ENCODE results near the gene NECTIN1. TPM values are rescaled to one million over a fixed set of nuclear protein-coding genes. Genes with fewer than 3 reads are reported as not detected.

Gene NECTIN1
- total RNA-seq, 1 experiment from 2014 or later = 19.9 TPM

DNA sequence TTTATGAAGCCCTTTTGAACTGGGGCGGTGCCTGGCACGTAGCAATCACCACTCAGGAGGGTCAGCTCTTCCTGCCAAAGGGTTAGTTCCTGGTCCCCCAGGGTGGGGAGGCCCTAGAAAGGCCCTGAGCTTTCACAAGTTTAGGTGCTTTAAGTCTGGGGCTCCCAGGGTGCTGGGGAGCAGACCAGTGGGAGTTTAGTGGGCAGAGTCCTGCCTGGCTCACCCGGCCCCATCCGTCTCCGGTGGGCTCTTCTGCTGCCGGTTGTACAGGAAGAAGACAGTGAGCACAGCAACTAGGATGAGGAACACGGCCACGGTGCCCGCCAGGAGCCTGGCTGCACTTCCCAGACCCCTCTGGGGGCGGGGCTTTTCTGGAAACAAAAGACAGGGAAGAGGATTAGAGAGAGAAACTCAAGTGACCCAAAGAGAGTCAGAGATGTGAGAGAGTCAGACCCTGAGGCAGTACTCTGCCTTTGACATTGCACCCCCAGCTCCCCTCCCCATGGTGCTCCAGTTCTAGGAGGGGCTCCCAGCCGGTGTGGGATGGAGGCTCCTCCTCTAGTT is 89.3 kb downstream of the NECTIN1 start:
- H3K4me3 ChIP-seq (ENCODE audit: low read length) = no peak overlapping the region
- H3K4me2 ChIP-seq (ENCODE audit: low read length) = no peak overlapping the region
- BruUV-seq (replicated peaks) = no TSS peak
- no peaks in the 10 kb centered on the region for H4K20me1 ChIP-seq (ENCODE audit: low read length)
- DNase-seq (no peak), ATAC-seq (no peak)
- H3K27ac ChIP-seq (ENCODE audit: low read length) = no peak overlapping the region
- no peaks in the 10 kb centered on the region for H3K27me3 ChIP-seq (ENCODE audit: low read length)
- H3K79me2 ChIP-seq (ENCODE audit: low read length) = no peaks in the 10 kb centered on the region
- H3K4me1 ChIP-seq (ENCODE audit: insufficient read depth, low read length) = no peaks in the 10 kb centered on the region
- no peaks in the 10 kb centered on the region for H3F3A ChIP-seq (ENCODE audit: low read length, unreplicated experiment)
- no peaks in the 10 kb centered on the region for H3K9me3 ChIP-seq (ENCODE audit: low read length)
- TF ChIP-seq, protein P1, sequence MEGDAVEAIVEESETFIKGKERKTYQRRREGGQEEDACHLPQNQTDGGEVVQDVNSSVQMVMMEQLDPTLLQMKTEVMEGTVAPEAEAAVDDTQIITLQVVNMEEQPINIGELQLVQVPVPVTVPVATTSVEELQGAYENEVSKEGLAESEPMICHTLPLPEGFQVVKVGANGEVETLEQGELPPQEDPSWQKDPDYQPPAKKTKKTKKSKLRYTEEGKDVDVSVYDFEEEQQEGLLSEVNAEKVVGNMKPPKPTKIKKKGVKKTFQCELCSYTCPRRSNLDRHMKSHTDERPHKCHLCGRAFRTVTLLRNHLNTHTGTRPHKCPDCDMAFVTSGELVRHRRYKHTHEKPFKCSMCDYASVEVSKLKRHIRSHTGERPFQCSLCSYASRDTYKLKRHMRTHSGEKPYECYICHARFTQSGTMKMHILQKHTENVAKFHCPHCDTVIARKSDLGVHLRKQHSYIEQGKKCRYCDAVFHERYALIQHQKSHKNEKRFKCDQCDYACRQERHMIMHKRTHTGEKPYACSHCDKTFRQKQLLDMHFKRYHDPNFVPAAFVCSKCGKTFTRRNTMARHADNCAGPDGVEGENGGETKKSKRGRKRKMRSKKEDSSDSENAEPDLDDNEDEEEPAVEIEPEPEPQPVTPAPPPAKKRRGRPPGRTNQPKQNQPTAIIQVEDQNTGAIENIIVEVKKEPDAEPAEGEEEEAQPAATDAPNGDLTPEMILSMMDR (conservative IDR thresholded peaks at IDR 0.05; ENCODE audit: low read depth, low read length) = no peak
- no peak for TF ChIP-seq EZH2 (IDR thresholded peaks at IDR 0.05; ENCODE audit: low read length, unreplicated experiment)
- H3K9ac ChIP-seq (ENCODE audit: low read length) = no peak overlapping the region
- POLR2A ChIA-PET (ENCODE audit: unreplicated experiment) = no interaction called here
- no peaks in the 10 kb centered on the region for H3K36me3 ChIP-seq (ENCODE audit: low read depth, low read length)
- no peaks in the 10 kb centered on the region for H3K9me2 ChIP-seq (replicated peaks; ENCODE audit: low read length)
- intact Hi-C loops (cut with micrococcal nuclease) = no loop called here
- no peak overlapping the region for H2AFZ ChIP-seq (ENCODE audit: low read length)
- CTCF ChIA-PET = no interaction called here

DNA sequence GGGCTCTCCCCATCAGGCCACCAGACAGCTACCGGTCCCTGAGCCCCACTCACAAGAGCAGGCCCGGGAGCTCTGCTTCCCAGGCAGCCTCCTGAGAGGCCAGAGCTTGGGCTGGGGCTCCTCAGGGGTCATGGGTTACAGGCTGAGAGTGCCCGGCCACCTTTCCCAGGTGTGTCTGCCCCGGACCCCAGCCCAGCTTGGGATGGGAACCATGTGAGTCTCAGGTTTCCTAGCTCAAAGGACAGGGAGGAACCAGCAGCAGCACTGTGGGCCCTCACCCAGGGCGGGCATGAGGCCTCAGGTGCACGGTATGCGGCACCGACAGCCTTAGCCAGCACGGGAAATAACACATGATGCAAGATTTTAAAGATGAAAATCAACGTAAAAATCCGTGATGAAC is 90.1 kb downstream of the NECTIN1 start:
- Histone ChIP-seq H3K4me1 (ENCODE audit: insufficient read depth, low read length) (no peaks in the 10 kb centered on the region), H3K9me3 (ENCODE audit: low read length) (no peaks in the 10 kb centered on the region), H3K27me3 (ENCODE audit: low read length) (no peaks in the 10 kb centered on the region), H3K79me2 (ENCODE audit: low read length) (no peaks in the 10 kb centered on the region), H3K9me2 (replicated peaks; ENCODE audit: low read length) (no peaks in the 10 kb centered on the region), H3K27ac (ENCODE audit: low read length) (no peak overlapping the region), H3F3A (ENCODE audit: low read length, unreplicated experiment) (no peaks in the 10 kb centered on the region), H4K20me1 (ENCODE audit: low read length) (no peaks in the 10 kb centered on the region), H3K4me3 (ENCODE audit: low read length) (no peak overlapping the region), H3K4me2 (ENCODE audit: low read length) (no peak overlapping the region), H3K36me3 (ENCODE audit: low read depth, low read length) (no peaks in the 10 kb centered on the region), H2AFZ (ENCODE audit: low read length) (no peak overlapping the region), H3K9ac (ENCODE audit: low read length) (no peak overlapping the region)
- TF ChIP-seq EZH2 (IDR thresholded peaks at IDR 0.05; ENCODE audit: low read length, unreplicated experiment) (no peak), EZH2phosphoT487 (IDR thresholded peaks at IDR 0.05; ENCODE audit: borderline replicate concordance, low read length) (no peak)
- TF ChIP-seq, protein P1 (conservative IDR thresholded peaks at IDR 0.05; ENCODE audit: low read depth, low read length) = no peak
- POLR2A ChIA-PET (ENCODE audit: unreplicated experiment) = no interaction called here
- no peak for DNase-seq
- intact Hi-C loops (cut with micrococcal nuclease) = no loop called here
- BruUV-seq (replicated peaks) = no TSS peak
- no peak for ATAC-seq
- CTCF ChIA-PET = no interaction called here

DNA sequence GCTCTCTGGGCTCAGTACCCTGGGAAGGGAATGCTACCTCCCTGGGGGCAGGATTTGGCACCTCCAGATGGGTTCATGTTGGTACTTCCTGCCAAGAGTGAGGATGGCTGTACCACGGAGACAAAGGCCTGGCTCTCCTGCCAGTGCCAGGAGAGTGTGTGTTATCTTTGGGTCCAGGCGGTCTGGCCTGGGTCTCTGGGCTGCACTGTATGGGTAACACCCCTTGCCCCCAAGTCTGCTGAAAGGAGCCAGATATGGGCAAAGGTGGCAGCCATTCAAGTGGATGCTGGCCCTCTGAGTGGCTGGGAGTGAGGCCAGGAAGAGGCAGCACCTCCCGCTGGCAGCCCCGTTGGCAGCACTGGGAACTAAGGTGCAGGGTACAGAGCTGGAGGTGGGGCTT is 91.5 kb downstream of the NECTIN1 start:
- no peaks in the 10 kb centered on the region for H3K4me1 ChIP-seq (ENCODE audit: insufficient read depth, low read length)
- no peak overlapping the region for H3K4me2 ChIP-seq (ENCODE audit: low read length)
- no peak overlapping the region for H3K4me3 ChIP-seq (ENCODE audit: low read length)
- no peaks in the 10 kb centered on the region for H3K9me3 ChIP-seq (ENCODE audit: low read length)
- H3K79me2 ChIP-seq (ENCODE audit: low read length) = no peaks in the 10 kb centered on the region
- ChIA-PET POLR2A (ENCODE audit: unreplicated experiment) (no interaction called here), CTCF (no interaction called here)
- intact Hi-C loops (cut with micrococcal nuclease) = no loop called here
- no peaks in the 10 kb centered on the region for H3K27me3 ChIP-seq (ENCODE audit: low read length)
- DNase-seq = no peak
- no peaks in the 10 kb centered on the region for H4K20me1 ChIP-seq (ENCODE audit: low read length)
- H3F3A ChIP-seq (ENCODE audit: low read length, unreplicated experiment) = no peaks in the 10 kb centered on the region
- H2AFZ ChIP-seq (ENCODE audit: low read length) = no peak overlapping the region
- TF ChIP-seq, protein P1 (conservative IDR thresholded peaks at IDR 0.05; ENCODE audit: low read depth, low read length) = no peak
- ATAC-seq = no peak
- H3K27ac ChIP-seq (ENCODE audit: low read length) = no peak overlapping the region
- H3K36me3 ChIP-seq (ENCODE audit: low read depth, low read length) = no peaks in the 10 kb centered on the region
- no peak overlapping the region for H3K9ac ChIP-seq (ENCODE audit: low read length)
- H3K9me2 ChIP-seq (replicated peaks; ENCODE audit: low read length) = no peaks in the 10 kb centered on the region
- BruUV-seq (replicated peaks) = no TSS peak

Measured in PC-3 (cell line).